GM23338 (cell line): ENCODE data around the gene PIF1. TPM values are rescaled to one million over a fixed set of nuclear protein-coding genes. Genes with fewer than 3 reads are reported as not detected.
A peak's percentile ranks its signal among the peaks of the same experiment; 100 is the strongest.

ENCODE experiments used
- ATAC-seq: fragments of 200-7000 bp; cut with Tn5 transposase; 3 replicates; pipeline ENCODE4 v1.9.1; 2020
- DNase-seq: peaks from one replicate; pipeline ENCODE4 v3.0.0-alpha.2; 2015; ENCODE audit warnings: low spot score
- H2AFZ ChIP-seq: fragments of 200-600 bp; sonication (generic); 2 replicates; pipeline ENCODE4 v1.8.0; 2016; ENCODE audit warnings: antibody characterized with exemption, mild to moderate bottlenecking, moderate library complexity
- H3F3A ChIP-seq: fragments of 200-600 bp; sonication (generic); replicated peaks from 2 replicates; pipeline ENCODE4 v1.8.0; 2017; ENCODE audit warnings: antibody characterized with exemption, mixed run types, low read depth
- H3K27ac ChIP-seq: fragments of 200-600 bp; sonication (generic); 2 replicates; pipeline ENCODE4 v1.6.1; 2016; ENCODE audit warnings: low read depth
- H3K27me3 ChIP-seq: fragments of 200-600 bp; sonication (generic); 2 replicates; pipeline ENCODE4 v1.8.0; 2016; ENCODE audit warnings: mild to moderate bottlenecking, mixed run types, moderate library complexity; ENCODE audit not compliant: insufficient read depth
- H3K36me3 ChIP-seq: fragments of 200-600 bp; sonication (generic); 2 replicates; pipeline ENCODE4 v1.8.0; 2016; ENCODE audit warnings: mild to moderate bottlenecking; ENCODE audit not compliant: insufficient read depth
- H3K4me1 ChIP-seq: fragments of 200-600 bp; sonication (generic); 2 replicates; pipeline ENCODE4 v1.8.0; 2016; ENCODE audit warnings: mild to moderate bottlenecking, moderate library complexity; ENCODE audit not compliant: insufficient read depth
- H3K4me2 ChIP-seq: fragments of 200-600 bp; sonication (generic); 2 replicates; pipeline ENCODE4 v1.7.1; 2017; ENCODE audit warnings: mixed run types
- H3K4me3 ChIP-seq: fragments of 200-600 bp; sonication (generic); 2 replicates; pipeline ENCODE4 v1.6.1; 2016; ENCODE audit warnings: mixed run types
- H3K79me2 ChIP-seq: fragments of 200-600 bp; sonication (generic); replicated peaks from 2 replicates; pipeline ENCODE4 v1.8.0; 2017; ENCODE audit warnings: mild to moderate bottlenecking; ENCODE audit not compliant: insufficient read depth
- H3K9me2 ChIP-seq: fragments of 200-600 bp; sonication (generic); 2 replicates; pipeline ENCODE4 v1.8.0; 2017; ENCODE audit not compliant: insufficient read depth
- H4K20me1 ChIP-seq: fragments of 200-600 bp; sonication (generic); replicated peaks from 2 replicates; pipeline ENCODE4 v1.8.0; 2017; ENCODE audit warnings: mild to moderate bottlenecking; ENCODE audit not compliant: insufficient read depth
- H3K27ac Mint-ChIP-seq: 2 replicates; pipeline ENCODE4 v1.8.0; 2020; ENCODE audit warnings: inconsistent platforms, mild to moderate bottlenecking, moderate library complexity, mixed read lengths
- H3K27me3 Mint-ChIP-seq: 3 replicates; pipeline ENCODE4 v1.8.0; 2022; ENCODE audit warnings: low read depth, mild to moderate bottlenecking, moderate library complexity, mixed read lengths, inconsistent platforms; ENCODE audit not compliant: insufficient read depth, poor library complexity
- H3K36me3 Mint-ChIP-seq: 3 replicates; pipeline ENCODE4 v1.8.0; 2021; ENCODE audit warnings: low read depth, mild to moderate bottlenecking, inconsistent platforms, moderate library complexity, mixed read lengths
- H3K4me1 Mint-ChIP-seq: 3 replicates; pipeline ENCODE4 v1.8.0; 2020; ENCODE audit warnings: mild to moderate bottlenecking, inconsistent platforms, mixed read lengths
- H3K4me3 Mint-ChIP-seq: 3 replicates; pipeline ENCODE4 v1.8.0; 2021; ENCODE audit warnings: moderate library complexity, mild to moderate bottlenecking, inconsistent platforms, mixed read lengths
- H3K9me3 Mint-ChIP-seq: 3 replicates; pipeline ENCODE4 v1.8.0; 2020; ENCODE audit warnings: moderate library complexity, mild to moderate bottlenecking, inconsistent platforms, mixed read lengths
- CTCF ChIP-seq, 2 experiments: fragments of 200-600 bp in 1 of 2; sonication (generic) in 1 of 2; conservative IDR thresholded peaks; 2 replicates each; pipeline versions ENCODE4 v1.5.1 to v1.6.1; 2016 to 2017; ENCODE audit warnings: antibody characterized with exemption in 2 of 2, low read depth in 2 of 2, mild to moderate bottlenecking in 2 of 2, moderate library complexity in 1 of 2
- EZH2phosphoT487 ChIP-seq: fragments of 200-600 bp; sonication (generic); IDR thresholded peaks from one replicate; pipeline ENCODE4 v1.8.1; 2018; ENCODE audit warnings: antibody characterized with exemption; ENCODE audit not compliant: unreplicated experiment
- JUNB ChIP-seq: IDR thresholded peaks from one replicate; pipeline ENCODE4 v1.6.1; 2016; ENCODE audit warnings: antibody characterized with exemption; ENCODE audit not compliant: unreplicated experiment
- NANOG ChIP-seq: IDR thresholded peaks from 2 replicates; pipeline ENCODE4 v1.6.1; 2016; ENCODE audit warnings: antibody characterized with exemption, borderline replicate concordance
- ZNF114 ChIP-seq: fragments of 250-450 bp; sonication (Bioruptor Pico); IDR thresholded peaks from 2 replicates; pipeline ENCODE4 v1.5.0; 2020; ENCODE audit warnings: mild to moderate bottlenecking, moderate library complexity
- ZNF331 ChIP-seq: fragments of 250-450 bp; sonication (Bioruptor Pico); IDR thresholded peaks from 2 replicates; pipeline ENCODE4 v1.5.0; 2020; ENCODE audit warnings: low read depth, mild to moderate bottlenecking, moderate library complexity
- polyA plus RNA-seq: library from polyadenylated mRNA; unstranded; fragments of >200 nt; fragmentation: Nextera tagmentation; extraction: Ambion mirVana; gene quantifications from 2 replicates; pipeline ENCODE4 v1.2.1, GENCODE V29; 2016
- total RNA-seq: library from RNA; depleted of rRNA; stranded (reverse); fragments of >200 nt; shearing (Covaris generic); gene quantifications from 2 replicates; pipeline ENCODE4 v1.2.3, GENCODE V29; 2014

The PIF1 gene
- total and polyA plus RNA-seq, 2 experiments from 2014 or later = 116 to 200 TPM

GRCh38 chr15:64857421-64857820, 32.0 kb upstream of the PIF1 start:
- Histone ChIP-seq H3K9me2 (no peaks in the 10 kb centered on the region), H3K4me3 (no peak overlapping the region), H3K79me2 (peaks cover 51% of the 10 kb centered on the region), H3K27ac (peak overlapping the region; percentile 74), H3F3A (0 out of 2 replicates have a peak, but pooled peaks cover 6% of the 10 kb centered on the region), H3K27me3 (no peaks in the 10 kb centered on the region), H4K20me1 (peaks cover 18% of the 10 kb centered on the region), H3K36me3 (peaks cover 12% of the 10 kb centered on the region; the same call in 1 of the 2 replicates), H3K4me1 (peaks cover 28% of the 10 kb centered on the region), H2AFZ (no peak overlapping the region), H3K4me2 (no peak overlapping the region)
- Mint-ChIP-seq H3K36me3 (peaks cover 77% of the 10 kb centered on the region), H3K4me1 (peaks cover 44% of the 10 kb centered on the region), H3K27me3 (peaks cover 12% of the 10 kb centered on the region), H3K9me3 (no peaks in the 10 kb centered on the region), H3K27ac (peak overlapping the region; percentile 59; the same call in 1 of the 2 replicates), H3K4me3 (no peak overlapping the region; the same call in 2 of the 3 replicates)
- DNase-seq (no peak), ATAC-seq (no peak)
- TF ChIP-seq ZNF114 (CRISPR knock-in tag) (no peak), JUNB (no peak), NANOG (no peak)

DNA sequence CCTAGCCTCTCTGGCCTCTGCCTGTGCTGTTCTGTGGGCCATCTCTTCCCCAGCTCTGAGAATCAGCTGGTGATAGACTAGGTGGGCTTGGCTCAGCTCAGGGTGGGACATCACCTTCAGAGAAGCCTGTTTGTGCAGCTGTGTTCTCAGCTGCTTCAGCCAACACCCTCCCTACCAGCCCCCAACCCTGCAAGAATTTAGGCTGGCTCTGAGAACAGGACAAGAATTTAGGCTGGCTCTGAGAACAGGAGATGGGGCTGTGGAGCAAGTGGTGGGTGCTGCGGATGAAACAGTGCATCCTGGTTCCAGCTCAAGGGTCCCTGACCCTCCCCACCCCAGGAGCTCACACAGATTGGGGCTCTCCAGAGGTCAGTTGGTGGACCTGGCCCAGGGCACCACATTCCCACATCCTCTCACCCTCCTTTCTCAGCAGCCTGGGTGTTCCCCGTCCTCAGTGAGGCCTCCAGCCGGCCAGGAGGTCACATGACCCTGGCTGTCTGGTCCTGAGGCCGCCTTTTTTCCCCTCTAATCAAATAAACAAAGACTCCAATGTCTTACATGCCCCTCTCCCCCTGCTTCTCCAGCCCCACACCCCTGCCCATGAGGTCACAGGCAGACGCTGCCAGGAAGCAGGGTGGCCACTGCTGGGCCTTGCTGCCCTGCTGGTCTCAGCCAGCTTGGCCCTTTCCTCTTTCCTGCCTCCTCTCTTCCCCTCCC, 31.1 kb upstream of the PIF1 start:
- no peak overlapping the region for H2AFZ ChIP-seq
- Mint-ChIP-seq H3K4me1 (peaks cover 43% of the 10 kb centered on the region), H3K4me3 (no peak overlapping the region; the same call in 2 of the 3 replicates), H3K27ac (peak overlapping the region; percentile 75), H3K9me3 (no peaks in the 10 kb centered on the region), H3K27me3 (peaks cover 9% of the 10 kb centered on the region), H3K36me3 (peaks cover 77% of the 10 kb centered on the region)
- H3K4me3 ChIP-seq = no peak overlapping the region
- H4K20me1 ChIP-seq = peaks cover 22% of the 10 kb centered on the region
- H3K27me3 ChIP-seq = no peaks in the 10 kb centered on the region
- peaks cover 8% of the 10 kb centered on the region; the same call in 1 of the 2 replicates for H3K36me3 ChIP-seq
- ATAC-seq (peak; percentile 28), DNase-seq (no peak)
- H3K27ac ChIP-seq = peak overlapping the region; percentile 74; the same call in 1 of the 2 replicates
- H3K4me1 ChIP-seq = peaks cover 28% of the 10 kb centered on the region
- TF ChIP-seq ZNF331 (no peak), CTCF (conservative IDR thresholded peaks at IDR 0.05; ENCODE audit: low read depth in 2 of 2) (0 out of 4 replicates have a peak, but pooled peaks of 1 of the 2 experiments have one; percentile 1), EZH2phosphoT487 (no peak)
- H3K79me2 ChIP-seq = peaks cover 56% of the 10 kb centered on the region
- H3F3A ChIP-seq = 0 out of 2 replicates have a peak, but pooled peaks cover 7% of the 10 kb centered on the region
- H3K9me2 ChIP-seq = no peaks in the 10 kb centered on the region
- H3K4me2 ChIP-seq = peak overlapping the region; percentile 20; the same call in 1 of the 2 replicates
